Thyroid gland (tissue), 4 donors: ENCODE measurements around the gene PNKP. TPM values are rescaled to one million over a fixed set of nuclear protein-coding genes. Genes with fewer than 3 reads are reported as not detected.

Experiments used
- DNase-seq, 2 donors: peaks; one replicate each; pipeline ENCODE4 v3.0.0-alpha.2; 2019
- H3K27ac ChIP-seq, 3 donors: fragments of 200-600 bp; sonication (generic); 1 replicate in 2 of 3; 2 replicates in 1 of 3; pipeline ENCODE4 v1.5.1; 2016 to 2019; ENCODE audit warnings: mild to moderate bottlenecking in 1 of 3, moderate library complexity in 1 of 3
- H3K27me3 ChIP-seq: fragments of 200-600 bp; sonication (generic); one replicate; pipeline ENCODE4 v1.5.1; 2019
- H3K36me3 ChIP-seq, 2 donors: fragments of 200-600 bp; sonication (generic); one replicate each; pipeline ENCODE4 v1.5.1; 2016 to 2019
- H3K4me1 ChIP-seq, 2 donors: fragments of 200-600 bp; sonication (generic); one replicate each; pipeline ENCODE4 v1.5.1; 2017 to 2019
- H3K4me3 ChIP-seq, 3 donors: fragments of 200-600 bp; sonication (generic); replicated peaks in 1 of 3; 1 replicate in 2 of 3; 2 replicates in 1 of 3; pipeline ENCODE4 v1.5.1; 2016; ENCODE audit warnings: mild to moderate bottlenecking in 1 of 3
- H3K9me3 ChIP-seq: fragments of 200-600 bp; sonication (generic); one replicate; pipeline ENCODE4 v1.5.1; 2017
- CTCF ChIP-seq, 6 experiments: fragments of 200-600 bp in 3 of 6; fragments of 450-650 bp in 3 of 6; sonication (generic) in 3 of 6; IDR thresholded peaks; one replicate each; pipeline ENCODE4 v1.5.1; 2016 to 2019; ENCODE audit warnings: antibody characterized with exemption in 6 of 6, mild to moderate bottlenecking in 2 of 6, inconsistent platforms in 1 of 6, moderate library complexity in 1 of 6
- POLR2A ChIP-seq, 2 donors: fragments of 450-650 bp; IDR thresholded peaks; one replicate each; pipeline ENCODE4 v1.6.1; 2017; ENCODE audit warnings: antibody characterized with exemption in 2 of 2, mild to moderate bottlenecking in 2 of 2, moderate library complexity in 1 of 2
- WGBS, 2 donors: methylation state at CpG; one replicate each; pipeline ENCODE4 v1.1.5; 2017; 5-methylcytosine and 5-hydroxymethylcytosine counted together
- intact Hi-C: fragments of 100-400 bp; cut with DNase I; formaldehyde crosslinking; loops from one replicate; pipeline ENCODE4 v1.15.1; 2023
- total RNA-seq, 4 donors: library from RNA; depleted of rRNA; stranded (reverse); fragments of >200 nt; gene quantifications; one replicate each; pipeline ENCODE4 v1.2.3, GENCODE V29; 2016

PNKP gene
- total RNA-seq, 4 donors from 2014 or later = 54.6 to 124 (median 84.3) TPM

- H3K27ac ChIP-seq = no peak overlapping the region
- H3K36me3 ChIP-seq = peaks cover 63 to 64% of the 10 kb centered on the region in 2 donors
- H3K27me3 ChIP-seq = no peaks in the 10 kb centered on the region
- WGBS, 2 donors = 96 to 97% methylated on average over 12 of the region's 12 CpGs
- H3K4me1 ChIP-seq = no peaks in the 10 kb centered on the region
- H3K9me3 ChIP-seq = no peaks in the 10 kb centered on the region
- H3K4me3 ChIP-seq = no peak overlapping the region
- no peak for TF ChIP-seq CTCF (IDR thresholded peaks at IDR 0.05)
- no peak for TF ChIP-seq POLR2A (IDR thresholded peaks at IDR 0.05)
- DNase-seq = no peak
- intact Hi-C loops = no loop called here
Observed at GRCh38 chr19:49830766-49831165, 36.6 kb downstream of the PNKP start.

GRCh38 chr19:49829721-49830120, 37.7 kb downstream of the PNKP start:
- H3K4me1 ChIP-seq = no peaks in the 10 kb centered on the region
- WGBS, 2 donors = 96% methylated on average over 18 of the region's 18 CpGs
- no peak for DNase-seq
- TF ChIP-seq CTCF (IDR thresholded peaks at IDR 0.05) (no peak), POLR2A (IDR thresholded peaks at IDR 0.05) (no peak)
- H3K9me3 ChIP-seq = no peaks in the 10 kb centered on the region
- intact Hi-C loops = no loop called here
- no peaks in the 10 kb centered on the region for H3K27me3 ChIP-seq
- H3K36me3 ChIP-seq = peaks cover 53 to 54% of the 10 kb centered on the region in 2 donors
- no peak overlapping the region for H3K4me3 ChIP-seq
- H3K27ac ChIP-seq = no peak overlapping the region

DNA sequence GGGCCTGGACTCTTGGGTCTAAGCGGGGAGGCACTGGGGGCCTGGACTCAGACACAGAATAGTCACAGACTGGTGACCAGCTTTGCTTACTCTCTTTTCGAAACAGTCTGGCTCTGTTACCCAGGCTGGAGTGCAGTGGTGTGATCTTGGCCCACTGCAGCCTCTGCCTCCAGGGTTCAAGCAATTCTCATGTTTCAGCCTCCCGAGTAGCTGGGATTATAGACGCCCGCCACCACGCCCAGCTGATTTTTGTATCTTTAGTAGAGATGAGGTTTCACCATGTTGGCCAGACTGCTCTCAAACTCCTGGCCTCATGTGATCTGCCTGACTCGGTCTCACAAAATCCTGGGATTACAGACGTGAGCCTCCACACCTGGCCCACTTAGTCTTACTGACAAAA, 38.2 kb downstream of the PNKP start:
- DNase-seq = no peak
- Histone ChIP-seq H3K36me3 (peaks cover 47 to 48% of the 10 kb centered on the region in 2 donors), H3K4me1 (no peaks in the 10 kb centered on the region), H3K27me3 (no peaks in the 10 kb centered on the region), H3K9me3 (no peaks in the 10 kb centered on the region), H3K27ac (no peak overlapping the region), H3K4me3 (no peak overlapping the region)
- TF ChIP-seq CTCF (IDR thresholded peaks at IDR 0.05) (no peak), POLR2A (IDR thresholded peaks at IDR 0.05) (no peak)
- intact Hi-C loops = no loop called here
- WGBS, 2 donors = 86 to 89% methylated on average over 7 to 8 of the region's 8 CpGs

DNA sequence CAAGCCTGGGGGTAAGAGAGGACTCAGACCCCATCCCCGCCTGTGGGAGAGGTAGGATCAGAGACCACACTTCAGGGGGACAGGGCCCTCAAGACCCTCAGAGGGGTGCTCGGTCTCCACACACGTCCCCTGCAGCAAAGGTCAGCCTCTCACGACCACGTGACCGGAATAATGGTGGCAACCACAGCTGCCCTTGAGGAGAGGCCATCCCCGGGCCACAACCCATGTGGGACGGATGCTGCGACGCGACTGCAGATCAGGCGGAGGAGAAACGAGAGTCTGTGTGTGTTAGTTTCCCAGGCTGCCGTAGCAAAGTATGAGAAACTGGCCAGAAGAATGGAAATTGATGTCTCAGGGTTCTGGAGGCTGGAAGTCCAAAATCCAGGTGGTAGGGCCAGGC, 40.3 kb downstream of the PNKP start:
- no peaks in the 10 kb centered on the region for H3K4me1 ChIP-seq
- H3K27me3 ChIP-seq = no peaks in the 10 kb centered on the region
- no peak for TF ChIP-seq POLR2A (IDR thresholded peaks at IDR 0.05)
- TF ChIP-seq CTCF (IDR thresholded peaks at IDR 0.05) = no peak
- intact Hi-C loops = no loop called here
- H3K27ac ChIP-seq = no peak overlapping the region
- DNase-seq = no peak
- H3K9me3 ChIP-seq = no peaks in the 10 kb centered on the region
- H3K4me3 ChIP-seq = no peak overlapping the region
- whole genome bisulfite sequencing, 2 donors = 89 to 96% methylated on average over 14 of the region's 14 CpGs
- peaks cover 28 to 34% of the 10 kb centered on the region in 2 donors for H3K36me3 ChIP-seq

DNA sequence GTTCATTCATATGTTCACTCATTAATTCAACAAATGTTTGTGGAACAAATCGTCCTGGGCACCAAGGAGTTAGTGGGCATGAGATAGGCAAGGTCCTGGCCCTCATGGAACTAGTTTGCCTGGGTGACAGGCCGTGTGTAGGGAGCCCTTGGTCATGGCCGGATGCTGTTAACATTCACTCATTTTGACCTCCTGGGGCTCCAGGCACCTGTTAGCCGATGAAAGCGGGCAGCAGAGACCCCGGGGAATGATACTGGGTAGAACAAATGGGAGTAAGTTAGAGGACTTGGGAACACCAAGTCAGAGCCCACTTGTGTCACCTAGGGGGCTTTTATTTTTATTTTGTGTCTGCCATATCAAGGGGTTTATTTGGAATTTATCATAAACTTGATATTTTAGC, 42.7 kb downstream of the PNKP start:
- Histone ChIP-seq H3K9me3 (no peaks in the 10 kb centered on the region), H3K4me3 (no peak overlapping the region), H3K4me1 (peaks cover 18 to 19% of the 10 kb centered on the region in 2 donors), H3K36me3 (peaks cover 5 to 12% of the 10 kb centered on the region in 2 donors), H3K27ac (no peak overlapping the region), H3K27me3 (no peaks in the 10 kb centered on the region)
- no peak for DNase-seq
- TF ChIP-seq POLR2A (IDR thresholded peaks at IDR 0.05) (no peak), CTCF (IDR thresholded peaks at IDR 0.05) (no peak)
- 89 to 90% methylated on average over 6 of the region's 6 CpGs for WGBS, 2 donors
- intact Hi-C loops = no loop called here
